ENCODE results near the gene HS3ST2. TPM values are rescaled to one million over a fixed set of nuclear protein-coding genes. Genes with fewer than 3 reads are reported as not detected.

HS3ST2 gene
- total RNA-seq, 1 experiment from 2014 or later, result not detected

- DNase-seq, result no peak
Observed at GRCh38 chr16:22810226-22810625, 3.7 kb upstream of the HS3ST2 start.

GRCh38 chr16:22813223-22813947, 577 bp upstream of the HS3ST2 start:
- no peak for DNase-seq
- H3K27me3 Mint-ChIP-seq (ENCODE audit: unreplicated experiment), result peaks cover 13% of the 10 kb centered on the region
- peaks cover 17% of the 10 kb centered on the region for H3K4me1 Mint-ChIP-seq (ENCODE audit: low read depth, unreplicated experiment)
- intact Hi-C loops (cut with micrococcal nuclease; ENCODE audit: unreplicated experiment), result no loop called here
- no peaks in the 10 kb centered on the region for H3K9me3 Mint-ChIP-seq (ENCODE audit: low read depth, unreplicated experiment)
- H3K36me3 Mint-ChIP-seq (ENCODE audit: insufficient read depth, unreplicated experiment), result no peaks in the 10 kb centered on the region
- no TSS peak for BruUV-seq (replicated peaks)
- no peak overlapping the region for H3K4me3 Mint-ChIP-seq (ENCODE audit: low read depth, unreplicated experiment)
- CTCF ChIA-PET, result no interaction called here
- no peak for TF ChIP-seq CTCF (IDR thresholded peaks at IDR 0.05; ENCODE audit: unreplicated experiment)
- H3K27ac Mint-ChIP-seq (ENCODE audit: unreplicated experiment), result no peak overlapping the region

More at GRCh38 chr16:22810226-22810625, 3.7 kb upstream of the HS3ST2 start:
- Mint-ChIP-seq H3K9me3 (ENCODE audit: low read depth, unreplicated experiment) (no peaks in the 10 kb centered on the region), H3K27ac (ENCODE audit: unreplicated experiment) (no peak overlapping the region), H3K4me3 (ENCODE audit: low read depth, unreplicated experiment) (no peak overlapping the region), H3K36me3 (ENCODE audit: insufficient read depth, unreplicated experiment) (no peaks in the 10 kb centered on the region), H3K4me1 (ENCODE audit: low read depth, unreplicated experiment) (no peaks in the 10 kb centered on the region), H3K27me3 (ENCODE audit: unreplicated experiment) (peaks cover 13% of the 10 kb centered on the region)
- no peak for TF ChIP-seq CTCF (IDR thresholded peaks at IDR 0.05; ENCODE audit: unreplicated experiment)
- BruUV-seq (replicated peaks), result no TSS peak
- CTCF ChIA-PET, result no interaction called here
- intact Hi-C loops (cut with micrococcal nuclease; ENCODE audit: unreplicated experiment), result no loop called here

GRCh38 chr16:22814711-22815105, 746 bp downstream of the HS3ST2 start:
- no peak overlapping the region for H3K4me3 Mint-ChIP-seq (ENCODE audit: low read depth, unreplicated experiment)
- no peak for DNase-seq
- no TSS peak for BruUV-seq (replicated peaks)
- peaks cover 17% of the 10 kb centered on the region for H3K4me1 Mint-ChIP-seq (ENCODE audit: low read depth, unreplicated experiment)
- CTCF ChIA-PET, result no interaction called here
- peaks cover 2% of the 10 kb centered on the region for H3K9me3 Mint-ChIP-seq (ENCODE audit: low read depth, unreplicated experiment)
- intact Hi-C loops (cut with micrococcal nuclease; ENCODE audit: unreplicated experiment), result no loop called here
- no peaks in the 10 kb centered on the region for H3K36me3 Mint-ChIP-seq (ENCODE audit: insufficient read depth, unreplicated experiment)
- peaks cover 15% of the 10 kb centered on the region for H3K27me3 Mint-ChIP-seq (ENCODE audit: unreplicated experiment)
- no peak for TF ChIP-seq CTCF (IDR thresholded peaks at IDR 0.05; ENCODE audit: unreplicated experiment)
- no peak overlapping the region for H3K27ac Mint-ChIP-seq (ENCODE audit: unreplicated experiment)

GRCh38 chr16:22815863-22816262, 1.9 kb downstream of the HS3ST2 start:
- CTCF ChIA-PET, result interaction anchor here (0.5 kb wide), 1 partner anchor 171 kb away, joined by 3 read pairs; no protein-coding TSS in a partner anchor

More at GRCh38 chr16:22815863-22816262, 1.9 kb downstream of the HS3ST2 start:
- Mint-ChIP-seq H3K27me3 (ENCODE audit: unreplicated experiment) (peaks cover 13% of the 10 kb centered on the region), H3K36me3 (ENCODE audit: insufficient read depth, unreplicated experiment) (no peaks in the 10 kb centered on the region), H3K27ac (ENCODE audit: unreplicated experiment) (no peak overlapping the region), H3K9me3 (ENCODE audit: low read depth, unreplicated experiment) (peaks cover 4% of the 10 kb centered on the region), H3K4me1 (ENCODE audit: low read depth, unreplicated experiment) (peaks cover 17% of the 10 kb centered on the region), H3K4me3 (ENCODE audit: low read depth, unreplicated experiment) (no peak overlapping the region)
- DNase-seq, result no peak
- TF ChIP-seq CTCF (IDR thresholded peaks at IDR 0.05; ENCODE audit: unreplicated experiment), result no peak
- intact Hi-C loops (cut with micrococcal nuclease; ENCODE audit: unreplicated experiment), result no loop called here
- BruUV-seq (replicated peaks), result no TSS peak
